Measurements from ENCODE around the gene SPI1.
"Not testable (repeated sequence)": the region's sequence is repeated elsewhere in the genome, so short reads cannot be mapped to it uniquely, and the experiment has no call there.

Gene SPI1

GRCh38 chr11:47342854-47343253 is 35.5 kb downstream of the SPI1 start:
- no peak for DNase-seq (ENCODE audit: extremely low read depth in 1 of 2, low read depth in 1 of 2)

- DNase-seq (ENCODE audit: extremely low read depth in 1 of 2, low read depth in 1 of 2), result no peak
Measured at GRCh38 chr11:47342036-47342803, 36.1 kb downstream of the SPI1 start.

GRCh38 chr11:47340980-47341775 is 37.2 kb downstream of the SPI1 start:
- no peak for DNase-seq (ENCODE audit: extremely low read depth in 1 of 2, low read depth in 1 of 2)

- DNase-seq (ENCODE audit: extremely low read depth in 1 of 2, low read depth in 1 of 2), result no peak
Measured at GRCh38 chr11:47340010-47340409, 38.3 kb downstream of the SPI1 start.

- DNase-seq (ENCODE audit: extremely low read depth in 1 of 2, low read depth in 1 of 2), result no peak
Measured at GRCh38 chr11:47338396-47339241, 39.7 kb downstream of the SPI1 start.

GRCh38 chr11:47337229-47337924 is 41.0 kb downstream of the SPI1 start:
- DNase-seq (ENCODE audit: extremely low read depth in 1 of 2, low read depth in 1 of 2), result no peak

- no peak for DNase-seq (ENCODE audit: extremely low read depth in 1 of 2, low read depth in 1 of 2)
Measured at GRCh38 chr11:47336595-47336994, 41.8 kb downstream of the SPI1 start.

GRCh38 chr11:47335733-47336132 is 42.6 kb downstream of the SPI1 start:
- DNase-seq (ENCODE audit: extremely low read depth in 1 of 2, low read depth in 1 of 2), result no peak

GRCh38 chr11:47334699-47335411 is 43.5 kb downstream of the SPI1 start:
- DNase-seq (ENCODE audit: extremely low read depth in 1 of 2, low read depth in 1 of 2), result not testable (repeated sequence)

GRCh38 chr11:47333886-47334443 is 44.4 kb downstream of the SPI1 start:
- no peak for DNase-seq (ENCODE audit: extremely low read depth in 1 of 2, low read depth in 1 of 2)

GRCh38 chr11:47333526-47333845 is 44.9 kb downstream of the SPI1 start:
- DNase-seq (ENCODE audit: extremely low read depth in 1 of 2, low read depth in 1 of 2), result no peak

- no peak for DNase-seq (ENCODE audit: extremely low read depth in 1 of 2, low read depth in 1 of 2)
Measured at GRCh38 chr11:47332791-47333525, 45.4 kb downstream of the SPI1 start.

- no peak for DNase-seq (ENCODE audit: extremely low read depth in 1 of 2, low read depth in 1 of 2)
Measured at GRCh38 chr11:47332303-47332711, 46.0 kb downstream of the SPI1 start.

- DNase-seq (ENCODE audit: extremely low read depth in 1 of 2, low read depth in 1 of 2), result no peak
Measured at GRCh38 chr11:47331454-47332302, 46.7 kb downstream of the SPI1 start.

GRCh38 chr11:47329987-47330931 is 48.1 kb downstream of the SPI1 start:
- DNase-seq (ENCODE audit: extremely low read depth in 1 of 2, low read depth in 1 of 2), result no peak

- no peak for DNase-seq (ENCODE audit: extremely low read depth in 1 of 2, low read depth in 1 of 2)
Measured at GRCh38 chr11:47329431-47329986, 48.8 kb downstream of the SPI1 start.

Measured in stimulated activated CD8-positive, alpha-beta memory T cell treated with anti-CD3 and anti-CD28 coated beads, Interleukin-7, amount 100 ng/mL, for 48 hours (primary cell).